ENCODE measurements around the gene TMEFF2. TPM values are rescaled to one million over a fixed set of nuclear protein-coding genes. Genes with fewer than 3 reads are reported as not detected.

The TMEFF2 gene
- total RNA-seq, 2 donors from 2014 or later: 0.08 to 0.47 TPM

DNA sequence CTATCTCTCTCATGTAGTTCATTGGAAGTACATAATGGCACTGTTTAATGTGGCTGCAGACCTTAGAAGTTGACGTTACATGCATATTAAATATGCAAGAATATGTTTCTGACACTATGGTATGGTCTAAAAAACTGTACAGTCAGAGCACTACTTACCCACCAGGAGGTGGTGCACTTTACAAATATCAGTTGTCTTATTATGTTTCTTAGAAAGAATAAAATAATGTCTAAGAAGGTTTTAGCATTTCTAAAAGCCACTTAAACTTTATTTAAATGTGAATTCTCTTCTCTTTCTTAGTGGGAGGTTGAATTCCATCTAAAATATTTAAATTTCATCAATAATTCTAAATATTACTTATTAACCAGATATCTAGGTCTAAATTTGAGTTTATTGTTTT is 4.3 kb downstream of the TMEFF2 start:
- DNase-seq (no peak), ATAC-seq (no peak)
- intact Hi-C loops (cut with DNase I): no loop called here

DNA sequence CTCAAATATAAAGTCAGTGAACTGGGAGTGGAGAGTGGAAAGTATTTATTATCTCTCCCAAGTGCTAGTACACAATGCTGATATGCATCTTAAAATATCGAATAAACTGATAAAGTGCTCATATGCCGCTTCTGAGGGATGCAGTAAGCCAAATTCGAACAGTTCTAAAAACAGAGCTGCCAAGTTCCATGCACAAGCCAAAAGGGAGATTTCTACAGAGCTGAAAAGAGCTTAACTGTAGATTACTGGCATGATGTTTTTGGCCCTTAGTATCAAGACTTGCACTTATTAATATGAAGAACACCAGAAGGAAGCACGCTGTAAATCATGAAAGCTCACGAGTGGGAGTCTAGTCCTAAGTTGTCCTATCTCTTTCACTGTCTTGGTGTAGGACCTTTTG is 7.9 kb downstream of the TMEFF2 start:
- ATAC-seq: no peak
- no peak for DNase-seq
- intact Hi-C loops (cut with DNase I): no loop called here

DNA sequence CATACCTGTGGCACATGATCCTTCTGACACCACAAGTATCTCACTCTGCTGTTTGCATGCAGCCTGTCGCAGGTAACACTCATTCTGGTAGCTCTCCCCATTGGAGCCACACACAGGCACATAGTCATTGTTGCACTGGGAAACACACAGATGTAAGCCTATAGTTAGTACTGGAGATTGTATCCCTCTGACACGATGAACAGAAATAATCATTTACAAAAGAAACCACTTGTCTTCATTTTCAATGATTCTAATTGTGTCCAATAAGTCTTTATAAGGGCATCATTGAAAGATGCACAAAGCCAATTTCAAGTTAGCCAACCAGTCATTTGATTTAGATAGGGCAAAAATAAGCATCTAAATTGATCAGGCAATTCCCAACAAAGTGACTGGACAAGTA is 10.4 kb downstream of the TMEFF2 start:
- intact Hi-C loops (cut with DNase I): no loop called here
- DNase-seq (no peak), ATAC-seq (no peak)

DNA sequence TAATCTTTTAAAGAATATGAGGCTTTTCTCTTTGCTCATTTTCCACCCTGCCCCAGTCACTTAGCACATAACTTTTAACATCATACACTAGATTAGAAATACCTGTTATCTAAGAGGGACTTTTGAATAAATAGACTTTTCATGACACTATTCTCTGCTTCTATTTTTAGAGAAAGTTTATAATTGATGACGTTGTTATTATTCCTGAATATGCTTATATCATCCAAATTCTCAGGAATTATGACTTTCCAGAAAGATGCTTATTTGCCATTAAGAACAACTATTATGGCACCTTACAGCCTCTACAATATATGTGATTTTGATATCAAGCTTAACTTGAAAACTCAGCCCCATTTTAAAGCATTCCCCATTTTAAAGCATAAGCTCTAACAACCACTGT is 11.4 kb downstream of the TMEFF2 start:
- DNase-seq (no peak), ATAC-seq (no peak)
- intact Hi-C loops (cut with DNase I): no loop called here

DNA sequence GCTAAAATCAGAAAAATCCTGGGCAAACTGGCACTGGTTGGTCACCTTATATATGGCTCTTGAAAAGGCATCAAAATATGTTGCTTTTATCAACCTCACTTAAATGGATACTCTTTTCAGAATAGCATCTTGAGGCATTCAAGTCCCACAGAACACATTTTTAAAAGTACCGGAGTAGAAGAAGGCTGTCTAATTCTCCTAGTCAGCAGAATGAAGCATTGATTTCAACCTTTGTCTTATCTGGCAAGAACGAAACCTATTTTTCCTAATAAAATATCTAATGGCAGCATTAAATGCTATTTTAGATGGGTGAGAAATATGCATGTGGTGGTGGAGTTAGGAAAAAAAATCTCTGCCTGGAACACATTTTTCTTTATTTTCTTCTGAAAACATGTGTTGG is 27.8 kb downstream of the TMEFF2 start:
- intact Hi-C loops (cut with DNase I): no loop called here
- ATAC-seq (no peak), DNase-seq (no peak)

GRCh38 chr2:192165842-192166241 is 28.9 kb downstream of the TMEFF2 start:
- intact Hi-C loops (cut with DNase I): no loop called here
- ATAC-seq (no peak), DNase-seq (no peak)

DNA sequence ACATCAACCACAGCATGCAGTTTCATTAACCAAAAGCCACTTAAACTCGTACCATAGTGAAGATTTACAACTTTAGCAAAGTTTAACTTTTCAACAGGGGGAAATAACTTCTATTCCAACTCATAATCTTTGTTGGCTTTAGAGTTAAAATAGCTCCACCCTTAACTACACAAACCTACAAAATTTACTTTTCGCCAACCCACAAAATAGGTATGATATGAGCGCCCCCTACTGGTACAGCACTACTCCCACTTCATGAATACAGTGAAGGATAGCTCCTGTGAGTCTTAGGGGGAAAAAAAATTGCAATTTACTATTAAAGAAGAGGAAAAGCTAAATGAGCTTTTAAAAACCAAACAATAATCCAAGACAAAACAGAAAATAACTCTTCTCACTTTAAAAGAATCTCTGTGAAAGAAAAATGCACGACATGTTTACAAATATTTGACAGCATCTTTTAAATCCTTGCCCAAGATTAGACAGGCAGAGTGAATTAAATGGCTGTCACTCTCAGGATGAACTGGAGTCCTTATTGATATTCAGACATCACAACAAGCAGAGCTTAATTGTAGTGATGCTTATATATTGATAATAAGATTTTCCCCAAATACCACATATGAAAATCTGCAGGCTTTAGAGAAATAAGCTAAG is 32.2 kb downstream of the TMEFF2 start:
- ATAC-seq (peak; percentile 87 to 92), DNase-seq (peak; percentile 56)
- intact Hi-C loops (cut with DNase I): loop anchor here (1.0 to 2.0 kb wide), 3 partner anchors 350 to 354 kb away; no protein-coding TSS in a partner anchor

- intact Hi-C loops (cut with DNase I): loop anchor here (1.0 to 2.0 kb wide), 2 partner anchors 349 kb away; no protein-coding TSS in a partner anchor
- ATAC-seq: no peak
- no peak for DNase-seq
These were observed 33.0 kb downstream of the TMEFF2 start for GRCh38 chr2:192161656-192162290.

DNA sequence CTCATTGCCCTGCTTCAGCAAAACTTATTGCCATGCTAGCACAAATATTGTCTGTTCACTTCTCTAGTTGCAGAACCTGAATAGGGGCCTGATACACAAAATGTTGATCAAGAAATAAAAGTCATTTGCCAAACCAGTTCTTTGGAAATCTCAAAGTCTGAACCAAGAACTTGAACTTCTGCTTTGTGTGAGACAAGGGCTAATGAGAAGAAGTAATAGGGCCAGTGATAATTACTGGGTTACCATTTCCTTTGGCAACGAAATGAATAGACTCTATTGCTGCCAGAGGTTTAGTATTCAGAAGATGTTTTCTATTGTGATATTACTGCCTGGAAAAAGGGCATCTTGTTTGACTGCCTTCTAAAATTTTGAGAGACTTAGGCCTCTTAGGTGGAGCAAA is 35.0 kb downstream of the TMEFF2 start:
- ATAC-seq (no peak), DNase-seq (no peak)
- intact Hi-C loops (cut with DNase I): no loop called here

DNA sequence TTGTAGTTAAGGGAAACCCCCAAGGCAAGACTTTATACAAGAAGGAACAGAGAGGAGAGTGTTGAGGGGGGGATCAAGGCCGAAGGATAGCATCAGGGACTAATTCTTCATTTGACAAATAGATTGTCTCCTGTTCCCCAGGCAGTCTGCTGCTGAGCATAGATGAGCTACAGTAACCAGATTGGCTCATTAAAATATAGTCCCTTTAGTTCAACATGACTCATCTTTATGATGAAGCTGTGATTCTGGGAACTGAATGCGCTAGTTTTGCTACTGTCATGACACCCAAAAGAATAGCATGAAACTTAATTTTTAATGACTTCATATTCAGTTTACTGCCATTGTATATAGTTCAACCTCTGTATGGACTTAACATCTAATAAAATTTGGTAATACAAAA is 35.5 kb downstream of the TMEFF2 start:
- no peak for ATAC-seq
- intact Hi-C loops (cut with DNase I): no loop called here
- no peak for DNase-seq

- ATAC-seq: no peak
- intact Hi-C loops (cut with DNase I): no loop called here
These were observed 37.0 kb downstream of the TMEFF2 start for GRCh38 chr2:192157776-192158175.

DNA sequence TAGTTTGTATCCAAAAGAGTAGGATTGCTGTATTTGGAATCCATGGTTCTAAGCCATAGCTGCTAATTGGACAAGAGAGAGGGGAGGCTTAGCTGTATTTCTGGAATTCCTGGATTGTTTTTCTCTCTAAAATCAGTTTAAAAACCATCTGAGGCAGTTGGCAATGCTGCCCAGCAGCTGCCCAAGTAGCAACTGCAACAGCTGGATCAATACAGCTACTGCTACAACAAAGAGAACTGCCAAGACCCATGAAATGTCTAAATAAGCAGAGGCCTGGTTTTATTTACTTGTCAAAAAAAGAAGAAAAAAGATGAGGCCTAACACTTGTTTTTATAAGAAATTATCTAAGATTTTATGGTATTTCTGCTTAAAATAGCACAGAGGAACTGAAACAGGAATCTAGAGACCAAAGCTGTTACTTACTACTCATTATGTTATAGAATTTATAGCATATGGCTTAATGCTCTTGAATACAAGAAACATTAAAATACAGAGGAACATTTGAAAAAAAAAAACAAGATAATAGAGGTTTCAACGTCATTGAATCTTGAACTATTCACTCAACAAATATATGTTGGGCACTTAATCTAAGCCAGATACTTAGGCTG is 39.1 kb downstream of the TMEFF2 start:
- ATAC-seq: no peak
- intact Hi-C loops (cut with DNase I): no loop called here
- DNase-seq: no peak

More at GRCh38 chr2:192157776-192158175, 37.0 kb downstream of the TMEFF2 start:
- DNase-seq: no peak

DNA sequence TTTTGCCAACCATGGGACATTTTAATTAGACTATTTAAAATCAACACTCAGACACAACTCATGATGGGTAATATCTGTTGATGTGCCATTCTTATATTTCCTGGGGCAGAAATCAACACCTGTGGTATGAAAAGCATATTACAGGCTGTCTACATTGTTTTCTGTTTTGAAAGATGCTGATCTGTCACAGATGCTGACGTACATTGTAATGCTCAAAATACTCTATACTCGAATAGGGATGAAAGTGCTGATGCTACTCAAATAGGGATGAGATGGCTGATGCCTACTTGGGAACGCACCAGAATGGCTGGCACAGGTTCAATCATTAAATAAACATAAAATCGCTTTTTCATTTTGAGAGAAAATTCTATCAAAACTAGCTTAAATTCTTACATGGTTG is 41.2 kb downstream of the TMEFF2 start:
- ATAC-seq (no peak), DNase-seq (no peak)
- intact Hi-C loops (cut with DNase I): no loop called here

DNA sequence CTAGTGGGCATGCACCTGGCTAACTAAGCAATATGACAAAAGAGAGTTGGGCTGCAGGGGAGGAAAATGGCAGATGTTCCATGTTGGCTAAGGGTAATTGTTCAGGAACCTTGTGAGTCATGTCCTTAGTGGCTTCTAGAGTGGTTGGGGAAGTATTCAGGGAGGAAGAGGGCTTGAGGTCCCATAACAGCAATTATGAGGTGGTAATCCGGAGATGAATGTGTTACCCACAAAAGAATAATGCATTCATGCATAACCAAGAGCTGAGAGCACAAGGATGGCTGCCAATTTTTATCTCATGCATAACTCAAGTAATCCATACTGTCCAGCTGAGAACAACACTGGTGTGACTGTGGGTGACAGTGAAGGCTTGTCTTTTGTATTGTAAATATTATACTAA is 42.9 kb downstream of the TMEFF2 start:
- no peak for DNase-seq
- intact Hi-C loops (cut with DNase I): no loop called here
- ATAC-seq: no peak

DNA sequence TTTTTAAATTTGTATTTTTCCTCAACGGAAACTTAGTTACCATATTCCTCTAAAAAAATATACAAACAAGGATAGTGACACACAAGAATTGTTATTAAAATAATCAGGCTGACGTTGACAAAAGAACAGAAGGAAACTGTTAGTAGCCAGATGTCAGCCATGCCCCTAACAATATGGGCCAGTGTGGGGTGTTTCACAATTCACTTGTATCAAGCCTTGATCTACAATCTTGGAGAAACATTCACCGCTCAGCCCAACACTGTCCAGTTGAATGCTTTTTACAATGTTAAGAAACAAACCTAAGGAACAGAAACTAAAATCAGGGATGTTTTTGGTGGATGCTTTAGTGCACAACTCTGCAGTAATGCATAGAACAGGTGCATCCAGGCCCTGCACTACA is 44.6 kb downstream of the TMEFF2 start:
- ATAC-seq: no peak
- intact Hi-C loops (cut with DNase I): no loop called here
- DNase-seq: no peak

DNA sequence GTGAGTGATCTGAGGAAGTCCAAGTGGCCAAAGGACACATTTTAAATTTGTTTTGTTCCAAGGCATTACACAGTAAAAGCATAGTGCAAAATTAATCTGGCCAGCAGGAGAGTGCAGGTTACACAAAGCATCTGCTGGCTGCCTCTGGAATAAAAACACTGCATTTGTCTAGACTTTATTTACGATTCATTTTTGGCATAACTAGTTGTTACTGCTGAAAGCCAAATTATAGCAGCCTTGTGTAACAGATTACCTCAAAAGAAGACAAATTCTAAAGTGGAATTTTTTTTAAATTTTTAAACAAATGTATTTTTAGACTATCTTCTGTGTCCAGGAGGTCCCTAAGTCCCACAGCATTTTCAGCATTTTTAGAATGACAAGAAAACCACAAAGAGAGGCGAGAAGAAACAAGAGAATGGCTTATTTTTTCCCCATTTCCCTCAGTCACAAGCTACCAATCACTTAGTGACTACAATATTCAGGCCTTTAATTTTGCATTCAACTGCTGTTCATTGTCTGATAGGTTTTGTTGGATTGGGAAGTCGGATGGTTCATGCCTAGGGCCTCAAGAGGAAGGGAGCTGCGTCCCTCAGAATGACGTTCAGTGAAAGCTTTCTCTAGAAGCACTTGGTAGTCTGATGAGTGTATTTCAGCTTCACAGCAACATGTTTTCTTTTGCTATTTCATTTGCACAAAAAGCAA is 46.0 kb downstream of the TMEFF2 start:
- no peak for DNase-seq
- ATAC-seq: peak; percentile 70 to 83
- intact Hi-C loops (cut with DNase I): no loop called here

- intact Hi-C loops (cut with DNase I): no loop called here
- ATAC-seq: no peak
- no peak for DNase-seq
These were observed 46.5 kb downstream of the TMEFF2 start for GRCh38 chr2:192148241-192148619.

DNA sequence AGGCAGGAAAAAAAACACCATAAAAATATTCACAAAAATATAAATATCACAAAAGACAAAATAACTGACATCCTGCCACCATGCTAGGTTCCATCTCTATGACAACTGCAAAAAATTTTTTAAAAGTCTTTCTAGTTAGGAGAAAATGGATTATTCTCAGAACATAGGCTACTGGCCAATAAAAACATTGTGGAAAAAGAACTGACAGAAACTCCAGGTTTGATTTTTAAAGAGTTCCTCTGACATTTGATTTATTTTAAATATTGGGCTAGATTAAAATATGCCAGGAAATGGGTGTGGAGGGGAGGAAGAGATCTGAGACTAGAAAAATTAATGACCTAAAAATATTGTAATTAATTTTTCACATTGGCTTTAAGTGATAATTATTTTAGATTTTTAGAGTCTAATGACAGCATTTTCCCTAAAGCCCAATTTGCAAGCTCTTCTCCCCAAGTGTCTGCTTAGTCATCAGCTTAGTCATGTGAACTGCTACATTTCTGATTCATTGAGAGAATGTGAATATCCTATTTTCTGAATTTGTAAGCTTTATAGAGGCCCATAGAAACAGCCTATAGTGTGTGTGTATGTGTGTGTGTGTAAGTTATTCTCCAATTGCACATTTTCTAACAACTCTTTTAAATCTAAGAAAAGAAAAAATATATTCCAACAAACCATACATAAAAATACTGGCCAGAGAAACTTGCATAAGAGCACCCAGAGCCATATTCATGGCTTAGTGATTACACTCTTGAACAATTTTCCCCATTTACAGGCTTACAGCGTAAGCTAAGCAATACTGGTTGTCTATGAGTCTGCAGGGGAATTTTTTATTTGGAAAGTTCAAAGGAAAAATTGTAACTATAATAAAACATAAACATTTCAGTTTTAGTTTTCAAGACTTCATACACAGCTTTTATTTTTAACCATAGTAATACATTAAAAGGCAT is 48.4 kb downstream of the TMEFF2 start:
- intact Hi-C loops (cut with DNase I): no loop called here
- ATAC-seq (peak in 1 of 2 donors; percentile 76), DNase-seq (no peak)

GRCh38 chr2:192145496-192145895 is 49.2 kb downstream of the TMEFF2 start:
- DNase-seq: no peak
- intact Hi-C loops (cut with DNase I): no loop called here
- no peak for ATAC-seq
